Kidney epithelial cell (primary cell): ENCODE measurements around the gene TRIM2. TPM values are rescaled to one million over a fixed set of nuclear protein-coding genes. Genes with fewer than 3 reads are reported as not detected.

Experiments used
- DNase-seq: peaks from one replicate; pipeline ENCODE4 v3.0.0-alpha.2; 2010; ENCODE audit warnings: low read depth
- H3K27me3 ChIP-seq: 2 replicates; pipeline ENCODE4 v1.6.0; 2011; ENCODE audit warnings: low read length; ENCODE audit not compliant: control insufficient read depth, insufficient read depth
- H3K36me3 ChIP-seq: 2 replicates; pipeline ENCODE4 v1.5.1; 2011; ENCODE audit warnings: low read length; ENCODE audit not compliant: control insufficient read depth, insufficient read depth
- H3K4me3 ChIP-seq: 2 replicates; pipeline ENCODE4 v1.5.1; 2011; ENCODE audit warnings: low read depth, mild to moderate bottlenecking, control low read depth, low read length
- CTCF ChIP-seq: IDR thresholded peaks from 2 replicates; pipeline ENCODE4 v1.5.1; 2011; ENCODE audit warnings: mild to moderate bottlenecking, moderate library complexity, low read length, control low read depth, inconsistent platforms; ENCODE audit not compliant: insufficient read depth, poor library complexity, severe bottlenecking
- total RNA-seq: library from RNA; depleted of rRNA; stranded (reverse); fragments of >200 nt; gene quantifications from 2 replicates; pipeline ENCODE4 v1.2.3, GENCODE V29; 2015

Gene TRIM2
- total RNA-seq, 1 donor from 2014 or later, result 83.2 TPM

DNA sequence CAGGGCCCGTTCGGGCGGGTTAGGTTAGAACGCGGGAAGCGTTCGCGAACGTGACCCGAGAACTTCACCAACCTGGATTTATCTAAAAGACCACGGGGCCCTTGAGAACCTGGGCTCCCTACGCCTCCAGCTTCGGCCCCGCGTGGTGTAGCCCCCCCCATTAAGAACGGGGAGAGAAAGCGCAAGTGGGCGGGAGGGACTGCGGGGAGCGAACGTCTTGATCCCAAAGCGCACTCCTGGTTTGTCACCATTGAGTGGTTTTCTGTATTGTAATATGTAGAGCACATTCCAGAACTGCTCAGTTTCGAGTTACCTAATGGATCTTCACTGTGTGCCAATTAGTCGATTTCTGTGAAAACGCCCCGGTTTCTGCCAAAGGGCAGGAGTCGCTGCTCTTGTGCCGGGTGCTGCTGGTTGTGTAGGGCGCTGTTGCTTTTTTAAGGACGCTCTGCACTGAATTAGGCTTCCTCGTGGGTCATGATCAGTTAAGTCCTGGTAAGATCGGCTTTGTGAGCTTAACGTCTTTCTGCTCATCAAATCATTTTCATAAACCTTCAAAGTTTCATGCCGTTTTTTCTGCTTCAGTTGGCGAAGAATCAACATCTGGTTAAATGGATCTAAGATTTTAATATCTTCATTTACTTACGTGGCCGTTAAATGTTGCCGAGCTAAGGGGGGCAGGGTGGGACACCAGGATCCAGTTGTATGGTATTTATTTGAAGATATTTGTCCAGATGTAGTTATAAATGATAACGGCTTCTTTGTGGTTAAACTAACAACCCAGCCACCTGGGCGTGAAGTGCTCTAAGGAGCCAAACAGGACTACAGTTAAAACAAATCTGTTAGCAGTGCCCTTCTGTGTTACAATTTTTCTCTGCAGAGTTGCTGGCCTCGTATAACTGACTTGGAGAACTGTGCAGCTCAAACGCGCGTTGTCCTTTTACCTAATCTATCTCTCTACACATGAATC is 141.1 kb downstream of the TRIM2 start:
- TF ChIP-seq CTCF, result no peak
- Histone ChIP-seq H3K27me3 (no peaks in the 10 kb centered on the region), H3K4me3 (peak overlapping the region; percentile 73), H3K36me3 (no peaks in the 10 kb centered on the region)
- DNase-seq, result no peak

- no peak for DNase-seq
- H3K36me3 ChIP-seq, result no peaks in the 10 kb centered on the region
- no peak overlapping the region for H3K4me3 ChIP-seq
- no peak for TF ChIP-seq CTCF
- no peaks in the 10 kb centered on the region for H3K27me3 ChIP-seq
Measured at GRCh38 chr4:153346031-153346430, 141.8 kb downstream of the TRIM2 start.

- Histone ChIP-seq H3K36me3 (no peaks in the 10 kb centered on the region), H3K4me3 (no peak overlapping the region), H3K27me3 (no peaks in the 10 kb centered on the region)
- TF ChIP-seq CTCF, result no peak
- DNase-seq, result no peak
Measured at GRCh38 chr4:153346563-153346962, 142.3 kb downstream of the TRIM2 start.

DNA sequence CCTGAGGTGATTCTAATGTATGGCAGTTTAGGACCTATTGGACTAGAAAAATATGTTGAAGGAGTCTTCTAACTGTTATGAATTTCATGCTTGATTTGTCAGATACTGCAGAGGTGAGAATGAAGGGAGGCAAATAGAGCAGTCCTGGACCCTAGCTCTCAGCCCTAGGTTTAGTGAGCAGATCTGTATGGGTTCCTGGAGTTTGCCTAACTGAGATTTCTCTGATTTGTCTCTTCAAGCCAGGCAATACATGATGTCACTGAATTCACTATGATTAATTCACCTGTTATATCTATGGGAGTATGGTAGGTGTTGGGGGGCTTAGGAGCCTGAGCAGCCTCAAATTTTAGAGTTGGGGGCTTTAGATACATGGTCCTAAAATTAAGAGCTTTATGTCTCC is 142.9 kb downstream of the TRIM2 start:
- no peak overlapping the region for H3K4me3 ChIP-seq
- no peak for TF ChIP-seq CTCF

GRCh38 chr4:153348006-153348405 is 143.8 kb downstream of the TRIM2 start:
- Histone ChIP-seq H3K4me3 (no peak overlapping the region), H3K27me3 (no peaks in the 10 kb centered on the region), H3K36me3 (no peaks in the 10 kb centered on the region)
- DNase-seq, result no peak
- TF ChIP-seq CTCF, result no peak

More for the DNA sequence above, 142.9 kb downstream of the TRIM2 start:
- no peaks in the 10 kb centered on the region for H3K27me3 ChIP-seq
- no peak for DNase-seq
- no peaks in the 10 kb centered on the region for H3K36me3 ChIP-seq

DNA sequence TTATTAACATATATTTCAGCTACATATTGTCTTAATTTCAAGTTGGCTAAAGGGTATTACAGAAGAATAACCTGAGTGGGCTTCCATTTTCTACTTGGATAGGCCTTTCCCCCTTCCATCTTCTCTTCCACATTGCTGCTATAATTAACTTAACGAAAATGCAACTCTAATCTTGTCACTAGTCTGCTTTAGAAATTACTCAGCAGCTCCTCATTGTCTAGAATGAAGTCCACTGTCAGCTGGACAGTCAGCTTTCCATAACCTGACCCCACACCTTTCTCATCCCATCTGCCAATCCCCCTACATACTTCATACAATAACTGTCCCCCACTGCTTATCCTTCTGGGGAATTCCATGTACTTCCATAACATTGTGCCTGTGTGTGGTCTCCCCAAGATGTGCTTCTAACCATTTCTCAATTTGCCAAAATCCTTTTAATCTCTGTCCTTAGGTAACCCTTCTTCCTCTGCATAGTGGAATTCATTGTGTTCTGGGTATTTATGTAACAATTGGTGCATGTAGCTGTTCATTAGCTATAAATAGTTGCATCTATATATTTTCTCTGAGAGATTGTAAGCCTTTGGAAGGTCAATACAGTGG is 145.1 kb downstream of the TRIM2 start:
- DNase-seq, result no peak
- TF ChIP-seq CTCF, result no peak
- H3K27me3 ChIP-seq, result no peaks in the 10 kb centered on the region
- no peak overlapping the region for H3K4me3 ChIP-seq
- H3K36me3 ChIP-seq, result no peaks in the 10 kb centered on the region
